OCI-LY7 (cell line): ENCODE results near the gene COBL.

Experiments
- CTCF ChIP-seq: fragments of 200-600 bp; sonication (generic); conservative IDR thresholded peaks from 2 replicates; pipeline ENCODE4 v1.5.1; 2014; ENCODE audit warnings: mild to moderate bottlenecking, antibody characterized with exemption, low read length, moderate library complexity, mixed read lengths
- EZH2phosphoT487 ChIP-seq: fragments of 200-600 bp; sonication (generic); IDR thresholded peaks from 2 replicates; pipeline ENCODE4 v1.6.1; 2018; ENCODE audit warnings: low read depth, borderline replicate concordance, mild to moderate bottlenecking, mixed run types, antibody characterized with exemption, low read length, moderate library complexity, mixed read lengths

DNA sequence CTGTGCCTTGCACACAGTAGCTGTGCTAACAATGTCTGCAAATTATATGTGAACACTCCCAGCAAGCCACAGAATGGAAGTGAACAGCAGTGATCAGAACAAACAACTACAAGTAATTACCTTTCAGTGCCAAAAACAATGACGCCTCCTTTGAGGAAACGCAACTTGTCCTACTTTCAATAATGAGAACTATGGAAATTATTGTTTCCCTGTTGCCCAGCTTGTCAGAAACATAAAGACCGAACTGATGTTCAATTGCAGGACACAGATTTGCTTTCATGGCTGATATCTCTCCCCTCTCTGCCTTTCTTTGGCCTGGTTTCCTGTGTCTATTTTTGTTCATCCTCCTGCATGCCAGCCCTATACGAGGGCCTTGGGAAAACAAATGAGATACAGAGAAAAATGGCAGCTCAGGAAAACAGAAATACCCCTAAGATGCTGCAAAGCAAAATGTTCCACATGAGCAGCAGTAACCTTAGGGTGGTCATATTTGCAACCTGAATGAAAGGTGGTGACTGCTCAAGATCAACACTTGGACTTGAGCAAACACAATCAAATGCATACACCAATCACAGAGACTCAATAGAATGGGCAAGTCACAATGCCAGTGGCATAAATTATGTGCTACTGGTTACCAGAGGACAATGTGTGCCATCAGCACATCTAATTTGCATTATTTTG is 26.8 kb downstream of the COBL start:
- TF ChIP-seq CTCF (no peak), EZH2phosphoT487 (no peak)
